ENCODE measurements around the gene ADGRG6. TPM values are rescaled to one million over a fixed set of nuclear protein-coding genes. Genes with fewer than 3 reads are reported as not detected.
"Not testable (repeated sequence)": the region's sequence is repeated elsewhere in the genome, so short reads cannot be mapped to it uniquely, and the experiment has no call there.

The ADGRG6 gene
- total RNA-seq, 2 donors from 2014 or later = 7.5 to 38.6 TPM

DNA sequence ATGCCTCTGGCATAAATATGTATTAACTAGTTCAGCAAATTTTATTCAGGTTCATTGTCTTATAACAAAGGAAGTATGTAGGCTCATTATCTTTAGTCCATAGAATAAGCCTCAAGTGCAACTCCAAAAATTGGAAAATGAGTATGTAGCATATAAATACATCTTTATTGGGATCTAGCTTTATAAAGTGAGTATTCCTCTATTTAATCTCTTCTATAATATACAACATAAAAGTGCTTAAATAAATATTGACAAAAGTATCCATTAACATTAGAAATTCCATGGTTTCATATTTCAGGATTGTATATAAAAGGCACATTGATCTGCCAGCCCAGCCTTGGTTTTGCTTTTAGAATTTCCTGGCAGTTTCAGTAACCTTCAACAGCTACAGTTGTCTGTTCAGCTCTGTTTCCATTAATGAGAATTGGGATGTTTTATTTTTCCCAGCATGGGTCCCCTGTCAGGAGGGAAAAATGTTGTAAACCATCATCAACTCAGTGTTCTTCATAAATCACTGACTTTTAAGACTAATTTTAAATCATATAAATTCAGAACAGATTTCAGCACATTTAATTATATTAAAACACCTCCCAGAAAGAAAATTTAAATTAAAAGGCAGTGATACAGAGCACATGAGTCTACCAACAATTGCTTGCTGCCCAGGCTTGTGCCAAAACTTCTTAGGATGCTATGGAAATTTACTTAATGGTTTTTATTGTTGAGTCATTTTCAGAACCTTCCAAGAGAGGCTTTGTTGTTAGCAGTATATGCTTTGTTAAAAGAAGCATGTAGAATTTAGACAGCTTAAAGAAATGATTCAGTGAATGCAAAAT lies 119.7 kb downstream of the ADGRG6 start:
- Histone ChIP-seq H3K27ac (no peak overlapping the region), H3K27me3 (no peaks in the 10 kb centered on the region), H3K4me3 (no peak overlapping the region), H3K36me3 (replicated peaks in 1 of 2; ENCODE audit: insufficient read depth in 1 of 2, low read depth in 2 of 2) (no peaks in the 10 kb centered on the region), H3K4me1 (no peaks in the 10 kb centered on the region), H3K9me3 (no peaks in the 10 kb centered on the region)
- ATAC-seq (no peak), DNase-seq (no peak)
- TF ChIP-seq POLR2A (IDR thresholded peaks at IDR 0.05) (no peak), CTCF (IDR thresholded peaks at IDR 0.05) (no peak)
- intact Hi-C loops (cut with DNase I) = no loop called here

- DNase-seq; intact Hi-C loops (cut with DNase I); H3K4me1 ChIP-seq; H3K27ac ChIP-seq; ATAC-seq; H3K27me3 ChIP-seq; H3K36me3 ChIP-seq (replicated peaks in 1 of 2; ENCODE audit: insufficient read depth in 1 of 2, low read depth in 2 of 2); H3K4me3 ChIP-seq; H3K9me3 ChIP-seq: not testable (repeated sequence)
- WGBS, 2 donors = 89% methylated on average over 2 of the region's 2 CpGs; no CpG with 5 or more reads in 1 of the 2 donors
Observed at GRCh38 chr6:142426444-142427132, 124.8 kb downstream of the ADGRG6 start.

DNA sequence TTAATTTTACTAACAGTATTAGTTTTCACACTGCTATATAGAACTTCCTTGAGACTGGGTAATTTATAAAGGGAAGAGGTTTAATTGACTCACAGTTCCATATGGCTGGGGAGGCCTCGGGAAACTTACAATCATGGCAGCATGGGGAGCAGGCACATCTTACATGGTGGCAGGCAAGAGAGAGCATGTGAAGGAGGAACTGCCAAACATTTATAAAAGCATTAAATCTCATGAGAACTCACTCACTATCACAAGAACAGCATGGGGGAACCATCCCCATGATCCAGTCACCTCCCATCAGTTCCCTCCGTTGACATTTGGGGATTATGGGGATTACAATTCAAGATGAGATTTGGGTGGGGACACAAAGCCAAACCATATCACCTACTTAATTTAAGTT lies 126.7 kb downstream of the ADGRG6 start:
- H3K9me3 ChIP-seq; H3K4me3 ChIP-seq; DNase-seq; H3K27me3 ChIP-seq; H3K36me3 ChIP-seq (replicated peaks in 1 of 2; ENCODE audit: insufficient read depth in 1 of 2, low read depth in 2 of 2); H3K27ac ChIP-seq; intact Hi-C loops (cut with DNase I); ATAC-seq; H3K4me1 ChIP-seq: not testable (repeated sequence)
- 79 to 93% methylated on average over 2 of the region's 2 CpGs for WGBS, 2 donors

GRCh38 chr6:142429195-142429594 lies 127.4 kb downstream of the ADGRG6 start:
- ATAC-seq (no peak), DNase-seq (no peak)
- Histone ChIP-seq H3K4me3 (no peak overlapping the region), H3K9me3 (no peaks in the 10 kb centered on the region), H3K27me3 (no peaks in the 10 kb centered on the region), H3K4me1 (no peaks in the 10 kb centered on the region), H3K27ac (no peak overlapping the region), H3K36me3 (replicated peaks in 1 of 2; ENCODE audit: insufficient read depth in 1 of 2, low read depth in 2 of 2) (no peaks in the 10 kb centered on the region)
- intact Hi-C loops (cut with DNase I) = no loop called here
- TF ChIP-seq CTCF (IDR thresholded peaks at IDR 0.05) = no peak
- TF ChIP-seq POLR2A (IDR thresholded peaks at IDR 0.05) = no peak

DNA sequence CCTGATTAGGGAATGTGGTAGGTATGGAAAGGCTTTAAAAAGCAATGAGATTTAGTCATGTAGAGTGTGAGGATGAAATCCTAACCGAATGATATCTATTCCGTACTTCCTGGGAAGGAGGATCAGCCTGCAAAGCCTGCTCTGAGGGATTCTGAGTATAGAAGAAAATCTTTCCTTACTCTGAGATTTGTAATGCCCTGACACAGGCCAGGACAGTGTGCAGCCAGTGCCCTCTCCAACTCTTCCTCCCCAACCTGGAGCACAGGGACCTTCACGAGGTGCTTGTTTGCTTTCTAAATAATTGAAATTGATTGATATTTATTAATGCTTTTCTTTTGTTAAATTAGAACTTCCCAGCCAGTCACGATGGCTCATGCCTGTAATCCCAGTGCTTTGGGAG lies 131.6 kb downstream of the ADGRG6 start:
- no peak for TF ChIP-seq CTCF (IDR thresholded peaks at IDR 0.05)
- TF ChIP-seq POLR2A (IDR thresholded peaks at IDR 0.05) = no peak
- 71 to 75% methylated on average over 4 of the region's 4 CpGs for WGBS, 2 donors
- Histone ChIP-seq H3K4me3 (no peak overlapping the region), H3K4me1 (no peaks in the 10 kb centered on the region), H3K27ac (no peak overlapping the region), H3K9me3 (no peaks in the 10 kb centered on the region), H3K27me3 (no peaks in the 10 kb centered on the region), H3K36me3 (replicated peaks in 1 of 2; ENCODE audit: insufficient read depth in 1 of 2, low read depth in 2 of 2) (no peaks in the 10 kb centered on the region)
- ATAC-seq = no peak
- no peak for DNase-seq
- intact Hi-C loops (cut with DNase I) = no loop called here

Measured in body of pancreas (tissue), 4 donors.